BJ (cell line): ENCODE data around the gene HOXA5. TPM values are rescaled to one million over a fixed set of nuclear protein-coding genes. Genes with fewer than 3 reads are reported as not detected.

Experiments used
- CTCF ChIA-PET: fragments of 350-600 bp; formaldehyde crosslinking; extraction: SDS; loops from one replicate; lab custom pipeline; 2021; ENCODE audit warnings: antibody characterized with exemption, inconsistent platforms; lab: Yijun Ruan, JAX
- POLR2A ChIA-PET: fragments of 300-600 bp; sonication (Branson Sonifier 250); formaldehyde crosslinking; extraction: SDS; loops from one replicate; lab custom pipeline; 2021; ENCODE audit warnings: antibody characterized with exemption; lab: Charles Lee
- DNase-seq: peaks from one replicate; pipeline ENCODE4 v3.0.0-alpha.2; 2011; ENCODE audit warnings: low read depth
- H3K27me3 ChIP-seq: 2 replicates; pipeline ENCODE4 v1.6.0; 2011; ENCODE audit warnings: low read length; ENCODE audit not compliant: control insufficient read depth, insufficient read depth
- H3K36me3 ChIP-seq: 2 replicates; pipeline ENCODE4 v1.5.1; 2011; ENCODE audit warnings: low read length; ENCODE audit not compliant: control insufficient read depth, insufficient read depth
- H3K4me3 ChIP-seq: 2 replicates; pipeline ENCODE4 v1.5.1; 2011; ENCODE audit warnings: low read depth, mild to moderate bottlenecking, control low read depth, low read length
- CTCF ChIP-seq: IDR thresholded peaks from 2 replicates; pipeline ENCODE4 v1.5.1; 2011; ENCODE audit warnings: low read depth, mild to moderate bottlenecking, control low read depth, inconsistent platforms, low read length, moderate library complexity; ENCODE audit not compliant: insufficient read depth
- polyA plus RNA-seq: library from polyadenylated mRNA; depleted of rRNA; stranded (reverse); fragments of >200 nt; gene quantifications from 2 replicates; pipeline ENCODE4 v1.2.3, GENCODE V29; 2011

The HOXA5 gene
- polyA plus RNA-seq, 1 experiment, result 1.2 TPM

DNA sequence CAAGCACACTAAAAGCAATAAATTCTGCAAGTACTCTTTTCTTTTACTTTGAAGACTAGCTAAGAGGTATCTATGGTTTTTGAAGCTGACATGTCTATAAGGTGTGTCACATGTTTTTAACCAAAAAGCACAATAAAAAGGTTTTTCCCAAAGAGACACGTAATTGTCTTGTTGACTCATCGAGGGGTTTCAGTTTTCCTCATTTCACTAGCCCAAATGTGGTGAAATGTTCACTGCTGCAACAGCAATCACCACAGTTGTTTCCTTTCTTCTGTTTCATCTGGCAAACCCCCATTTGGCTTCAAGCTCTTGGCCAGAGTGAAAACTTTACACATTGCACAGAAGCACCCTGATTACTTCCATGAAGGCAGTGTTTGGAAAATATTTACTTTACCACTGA, 9.1 kb downstream of the HOXA5 start:
- ChIA-PET CTCF (interaction anchor here (0.7 to 2.2 kb wide), 4 partner anchors 9 to 1265 kb away, joined by 3 to 11 read pairs (median 3); partner anchors contain the start of gene HOXA5), POLR2A (interaction anchor here (0.6 kb wide), 1 partner anchor 31 kb away, joined by 4 read pairs; no protein-coding TSS in a partner anchor)
- H3K36me3 ChIP-seq, result no peaks in the 10 kb centered on the region
- no peak overlapping the region for H3K4me3 ChIP-seq
- DNase-seq, result peak; percentile 68
- no peak for TF ChIP-seq CTCF
- H3K27me3 ChIP-seq, result no peaks in the 10 kb centered on the region

GRCh38 chr7:27133409-27134231, 9.9 kb downstream of the HOXA5 start:
- DNase-seq, result no peak
- TF ChIP-seq CTCF, result no peak
- ChIA-PET CTCF (interaction anchor here (0.6 to 2.2 kb wide), 3 partner anchors 10 to 1264 kb away, joined by 3 to 11 read pairs (median 3); partner anchors contain the start of gene HOXA5), POLR2A (no interaction called here)
- no peak overlapping the region for H3K4me3 ChIP-seq
- H3K27me3 ChIP-seq, result no peaks in the 10 kb centered on the region
- no peaks in the 10 kb centered on the region for H3K36me3 ChIP-seq

DNA sequence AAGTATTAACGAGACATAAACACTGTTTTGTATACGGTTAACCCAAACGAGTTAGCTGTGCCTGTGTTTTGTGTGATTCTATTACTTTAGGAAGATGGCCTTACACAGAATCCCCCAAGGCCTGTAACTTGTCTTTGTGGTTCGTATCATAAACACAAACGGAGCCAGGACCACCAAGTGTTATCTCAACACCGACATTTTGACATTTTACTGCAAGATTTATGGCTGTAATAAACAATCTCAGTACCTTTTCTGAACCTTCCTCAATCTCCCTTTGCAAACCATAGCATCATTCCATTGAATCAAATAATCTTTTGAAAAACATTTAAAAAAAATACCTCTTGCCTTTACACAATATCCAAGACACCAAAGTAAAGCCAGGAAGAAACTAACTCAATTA, 10.5 kb downstream of the HOXA5 start:
- Histone ChIP-seq H3K36me3 (no peaks in the 10 kb centered on the region), H3K27me3 (no peaks in the 10 kb centered on the region), H3K4me3 (no peak overlapping the region)
- ChIA-PET POLR2A (no interaction called here), CTCF (interaction anchor here (0.6 to 2.2 kb wide), 3 partner anchors 18 to 446 kb away, joined by 3 to 8 read pairs (median 5); no protein-coding TSS in a partner anchor)
- TF ChIP-seq CTCF, result no peak
- no peak for DNase-seq

- CTCF ChIA-PET, result interaction anchor here (0.6 to 2.2 kb wide), 8 partner anchors 9 to 465 kb away, joined by 3 to 10 read pairs (median 4); no protein-coding TSS in a partner anchor
- Histone ChIP-seq H3K27me3 (no peaks in the 10 kb centered on the region), H3K36me3 (no peaks in the 10 kb centered on the region), H3K4me3 (no peak overlapping the region)
- TF ChIP-seq CTCF, result no peak
- no peak for DNase-seq
- POLR2A ChIA-PET, result no interaction called here
Observed at GRCh38 chr7:27132214-27132613, 11.3 kb downstream of the HOXA5 start.

DNA sequence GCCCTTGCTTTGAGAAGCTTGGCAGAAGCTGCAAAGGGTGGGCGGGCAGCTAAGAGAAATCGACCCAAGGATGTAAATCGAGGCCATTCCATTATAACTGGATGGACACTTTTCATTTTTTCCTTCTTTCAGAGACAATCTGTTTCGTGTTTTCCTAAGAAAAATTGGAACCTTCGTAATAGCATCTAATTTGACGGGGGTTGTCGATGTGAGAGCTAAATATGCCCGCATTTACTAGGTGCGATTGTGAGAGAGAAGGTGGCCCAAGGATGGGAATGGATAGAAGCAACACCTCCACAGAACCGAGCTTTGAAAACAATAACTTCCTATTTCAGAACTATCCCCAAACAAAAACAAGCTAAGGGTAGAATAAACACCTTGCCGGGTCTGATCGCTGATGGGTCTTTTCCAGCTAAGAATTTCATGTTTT, 12.1 kb downstream of the HOXA5 start:
- POLR2A ChIA-PET, result no interaction called here
- H3K4me3 ChIP-seq, result peak overlapping the region; percentile 78
- no peak for TF ChIP-seq CTCF
- H3K36me3 ChIP-seq, result no peaks in the 10 kb centered on the region
- DNase-seq, result no peak
- H3K27me3 ChIP-seq, result no peaks in the 10 kb centered on the region
- CTCF ChIA-PET, result interaction anchor here (0.6 to 2.2 kb wide), 12 partner anchors 8 to 1599 kb away, joined by 3 to 15 read pairs (median 5); partner anchors contain the start of gene HOXA5
